HG03064 (cell line): Measurements from ENCODE around the gene KYNU.
A peak's percentile ranks its signal among the peaks of the same experiment; 100 is the strongest.
"Not testable (repeated sequence)": the region's sequence is repeated elsewhere in the genome, so short reads cannot be mapped to it uniquely, and the experiment has no call there.

Experiments used
- ATAC-seq: cut with Tn5 transposase; IDR thresholded peaks from one replicate; pipeline ENCODE4 v1.9.1; 2021; ENCODE audit warnings: low read depth; ENCODE audit not compliant: unreplicated experiment

KYNU gene

DNA sequence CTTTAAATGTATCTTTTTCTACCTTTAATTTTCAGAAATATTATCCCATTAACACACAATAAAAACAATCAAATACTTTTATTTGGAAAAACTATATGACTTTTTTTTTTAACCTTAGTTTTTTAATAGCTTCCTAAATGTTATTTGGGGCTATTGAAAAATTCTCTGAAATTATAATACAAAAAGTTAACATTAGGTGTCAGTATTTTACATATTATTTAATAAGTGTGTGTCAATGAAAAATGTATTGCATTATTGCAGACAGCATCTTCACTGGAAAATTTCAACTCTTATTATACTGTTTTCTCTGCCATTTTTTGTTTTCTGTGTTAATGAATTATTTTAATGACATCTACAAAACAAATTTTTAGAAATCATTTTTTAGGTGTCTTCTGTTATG, 200.6 kb downstream of the KYNU start:
- ATAC-seq, result no peak

DNA sequence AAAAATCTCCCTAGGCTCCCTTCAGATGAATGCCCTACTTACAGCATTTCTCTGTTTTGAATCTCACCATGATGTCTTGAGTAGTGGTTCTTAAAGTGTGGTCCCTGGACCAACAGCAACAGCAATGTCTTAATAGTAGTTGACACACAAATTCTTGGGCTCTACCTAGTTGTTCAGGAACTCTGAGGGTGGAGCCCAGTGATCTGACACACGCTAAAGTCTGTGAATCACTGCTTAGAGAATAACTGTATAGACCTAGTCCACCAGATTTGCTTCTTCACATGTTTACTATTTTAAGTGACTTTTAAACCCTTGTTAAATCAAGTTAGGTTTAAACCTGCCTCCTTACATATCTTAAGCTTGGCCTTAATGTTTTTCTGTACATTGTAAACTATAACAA, 204.2 kb downstream of the KYNU start:
- no peak for ATAC-seq

DNA sequence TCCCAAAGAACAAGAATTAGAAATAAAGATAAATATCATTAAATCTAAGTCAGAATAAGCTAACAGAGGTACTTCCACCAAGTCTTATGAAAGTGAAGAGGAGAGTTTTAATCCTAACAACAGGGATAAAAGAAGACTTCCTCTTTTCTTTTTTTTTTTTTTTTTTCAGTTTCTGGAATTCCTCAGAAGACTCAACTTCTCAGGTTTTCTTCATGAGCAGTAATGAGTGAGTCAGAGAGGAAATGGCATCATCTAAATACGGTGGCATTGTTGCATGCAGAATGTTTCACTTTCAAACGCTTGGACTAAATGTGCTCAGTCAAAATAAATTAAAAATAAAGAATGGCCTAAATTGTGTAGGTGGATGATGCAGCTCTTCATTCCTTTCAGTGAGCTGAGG, 206.2 kb downstream of the KYNU start:
- no peak for ATAC-seq

DNA sequence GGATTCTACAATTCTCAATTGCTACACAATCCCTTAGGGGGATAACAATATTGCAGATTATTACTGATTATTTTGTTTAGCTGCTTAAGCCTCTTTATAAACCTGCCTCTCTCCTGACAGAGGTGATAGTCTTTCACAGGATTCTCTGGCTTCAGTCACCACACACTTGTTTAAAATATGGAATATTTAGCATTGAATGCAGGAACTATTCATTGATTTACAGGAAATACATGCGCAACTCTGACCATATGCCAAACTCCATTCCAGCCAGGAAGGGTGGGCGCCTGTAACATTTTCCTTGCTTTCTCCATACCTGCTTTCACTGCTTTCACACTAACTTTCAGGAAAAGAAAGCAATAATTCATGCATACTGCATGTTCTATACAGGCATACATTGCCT, 207.0 kb downstream of the KYNU start:
- ATAC-seq, result no peak

DNA sequence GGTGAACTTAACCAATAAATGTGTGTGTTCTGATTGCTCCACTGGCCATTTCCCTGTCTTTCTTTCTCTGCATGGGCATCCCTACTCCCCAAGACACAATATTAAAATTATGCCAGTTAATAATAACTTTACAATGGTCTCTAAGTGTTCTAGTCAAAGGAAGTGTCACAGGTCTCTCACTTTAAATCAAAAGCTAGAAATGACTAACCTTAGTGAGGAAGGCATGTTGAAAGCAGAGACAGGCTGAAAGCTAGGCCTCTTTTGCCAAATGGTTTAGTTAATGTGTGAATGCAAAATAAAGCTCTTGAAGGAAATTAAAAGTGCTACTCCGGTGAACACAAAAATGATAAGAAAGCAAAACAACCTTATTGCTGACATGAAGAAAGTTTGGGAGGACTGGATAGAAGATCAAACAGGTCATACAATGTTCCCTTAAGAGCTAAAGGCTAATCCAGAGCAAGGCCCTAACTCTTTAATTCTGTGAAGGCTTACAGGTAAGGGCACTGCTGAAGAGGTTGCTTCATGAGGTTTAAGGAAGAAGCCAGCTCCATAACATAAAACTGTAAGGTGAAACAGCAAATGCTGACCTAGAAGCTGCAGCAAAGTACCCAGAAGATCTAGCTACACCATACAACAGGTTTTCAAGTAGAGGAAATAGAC, 207.8 kb downstream of the KYNU start:
- ATAC-seq, result peak; percentile 77

DNA sequence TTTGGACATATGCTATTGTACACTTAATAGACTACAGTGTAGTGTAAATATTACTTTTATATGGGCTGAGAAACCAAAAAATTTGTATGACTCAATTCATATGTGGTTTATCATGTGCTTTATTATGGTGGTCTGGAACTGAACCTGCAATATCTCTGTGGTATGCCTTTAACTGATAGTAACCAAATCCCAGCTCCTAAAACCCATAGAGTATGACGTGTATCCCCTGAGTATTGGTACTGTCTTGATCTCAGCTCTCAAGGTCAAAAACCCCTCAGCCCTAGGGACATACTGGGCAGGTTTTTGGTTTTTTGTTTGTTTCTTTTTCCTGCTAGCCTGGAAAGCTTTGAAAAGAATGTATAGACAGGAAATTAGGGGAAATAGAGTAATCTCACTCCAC, 209.6 kb downstream of the KYNU start:
- no peak for ATAC-seq

DNA sequence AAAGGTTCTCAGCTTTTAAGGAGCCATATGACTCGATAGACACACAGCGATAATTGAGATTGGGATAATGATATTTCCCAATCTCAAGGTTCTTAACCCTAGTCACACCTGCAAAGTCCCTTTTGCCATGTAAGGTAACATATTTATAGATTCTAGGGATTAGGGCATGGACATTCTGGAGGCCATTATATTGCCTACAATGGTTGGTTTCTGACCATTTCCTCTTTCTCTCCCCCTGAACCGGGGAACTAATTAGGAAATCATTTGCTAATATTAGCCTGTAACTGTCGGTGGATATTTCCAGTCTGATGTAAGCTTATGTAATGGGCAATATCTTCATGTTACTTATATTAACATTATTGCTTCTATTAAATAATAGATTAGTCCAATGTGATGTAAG, 210.9 kb downstream of the KYNU start:
- no peak for ATAC-seq

DNA sequence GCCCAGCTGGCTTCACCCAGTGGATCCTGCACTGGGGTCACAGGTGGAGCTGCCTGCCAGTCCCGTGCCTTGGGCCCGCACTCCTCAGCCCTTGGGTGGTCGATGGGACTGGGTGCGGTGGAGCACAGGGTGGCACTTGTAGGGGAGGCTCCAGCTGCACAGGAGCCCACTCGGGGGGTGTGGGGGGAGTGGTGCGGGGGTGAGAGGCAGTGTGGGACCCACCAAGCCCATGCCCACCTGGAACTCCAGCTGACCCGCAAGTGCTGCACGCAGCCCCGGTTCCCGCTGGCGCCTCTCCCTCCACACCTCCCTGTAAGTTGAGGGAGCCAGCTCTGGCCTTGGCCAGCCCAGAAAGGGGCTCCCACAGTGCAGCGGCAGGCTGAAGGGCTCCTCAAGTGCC, 212.1 kb downstream of the KYNU start:
- not testable (repeated sequence) for ATAC-seq
